Measurements from ENCODE around the gene MIA.

MIA gene

GRCh38 chr19:40797166-40797962 lies 22.0 kb downstream of the MIA start:
- H3K27ac ChIP-seq (ENCODE audit: low read length), result no peak overlapping the region; the same call in 1 of the 2 replicates
- no peak overlapping the region for H2AFZ ChIP-seq (ENCODE audit: low read length)
- no peaks in the 10 kb centered on the region for H4K20me1 ChIP-seq (ENCODE audit: insufficient read depth, low read length)
- peaks cover 26% of the 10 kb centered on the region for H3K79me2 ChIP-seq (ENCODE audit: low read length)
- no peaks in the 10 kb centered on the region for H3K36me3 ChIP-seq (replicated peaks; ENCODE audit: insufficient read depth, low read length)
- no peak for DNase-seq
- H3K4me3 ChIP-seq (ENCODE audit: low read length), result no peak overlapping the region
- H3K27me3 ChIP-seq (replicated peaks; ENCODE audit: insufficient read depth, low read length), result no peaks in the 10 kb centered on the region
- no peak for TF ChIP-seq EZH2 (optimal IDR thresholded peaks at IDR 0.05; ENCODE audit: low read depth, low read length)
- no peak for TF ChIP-seq EZH2phosphoT487 (IDR thresholded peaks at IDR 0.05; ENCODE audit: low read length)
- TF ChIP-seq CTCF (IDR thresholded peaks at IDR 0.05; ENCODE audit: low read length), result no peak
- H3K4me1 ChIP-seq (ENCODE audit: low read length), result peaks cover 11% of the 10 kb centered on the region
- no peaks in the 10 kb centered on the region for H3K9me3 ChIP-seq (replicated peaks; ENCODE audit: insufficient read depth, low read length)
- no peak overlapping the region for H3K9ac ChIP-seq (ENCODE audit: low read length)
- 0 out of 2 replicates have a peak, but pooled peaks cover 3% of the 10 kb centered on the region for H3F3A ChIP-seq (ENCODE audit: insufficient read depth, low read length)
- H3K4me2 ChIP-seq (ENCODE audit: low read depth, low read length), result peak overlapping the region; percentile 80; the same call in 1 of the 2 replicates
- H3K9me2 ChIP-seq (replicated peaks; ENCODE audit: insufficient read depth, low read length), result no peaks in the 10 kb centered on the region

GRCh38 chr19:40797963-40798682 lies 22.8 kb downstream of the MIA start:
- H3K4me3 ChIP-seq (ENCODE audit: low read length), result peak overlapping the region; percentile 68
- H2AFZ ChIP-seq (ENCODE audit: low read length), result peak overlapping the region; percentile 83
- no peaks in the 10 kb centered on the region for H4K20me1 ChIP-seq (ENCODE audit: insufficient read depth, low read length)
- H3K9me3 ChIP-seq (replicated peaks; ENCODE audit: insufficient read depth, low read length), result no peaks in the 10 kb centered on the region
- DNase-seq, result peak; percentile 50
- H3K36me3 ChIP-seq (replicated peaks; ENCODE audit: insufficient read depth, low read length), result no peaks in the 10 kb centered on the region
- H3F3A ChIP-seq (ENCODE audit: insufficient read depth, low read length), result 0 out of 2 replicates have a peak, but pooled peaks cover 3% of the 10 kb centered on the region
- peaks cover 18% of the 10 kb centered on the region for H3K4me1 ChIP-seq (ENCODE audit: low read length)
- H3K9ac ChIP-seq (ENCODE audit: low read length), result peak overlapping the region; percentile 60
- peaks cover 33% of the 10 kb centered on the region for H3K79me2 ChIP-seq (ENCODE audit: low read length)
- no peaks in the 10 kb centered on the region for H3K27me3 ChIP-seq (replicated peaks; ENCODE audit: insufficient read depth, low read length)
- H3K27ac ChIP-seq (ENCODE audit: low read length), result peak overlapping the region; percentile 58; the same call in 1 of the 2 replicates
- TF ChIP-seq CTCF (IDR thresholded peaks at IDR 0.05; ENCODE audit: low read length) (peak; percentile 35), EZH2 (optimal IDR thresholded peaks at IDR 0.05; ENCODE audit: low read depth, low read length) (no peak)
- H3K9me2 ChIP-seq (replicated peaks; ENCODE audit: insufficient read depth, low read length), result no peaks in the 10 kb centered on the region
- H3K4me2 ChIP-seq (ENCODE audit: low read depth, low read length), result peak overlapping the region; percentile 80

- peaks cover 38% of the 10 kb centered on the region for H3K79me2 ChIP-seq (ENCODE audit: low read length)
- H2AFZ ChIP-seq (ENCODE audit: low read length), result peak within 1 kb of the TSS; percentile 83
- 0 out of 2 replicates have a peak, but pooled peaks cover 3% of the 10 kb centered on the region for H3F3A ChIP-seq (ENCODE audit: insufficient read depth, low read length)
- no peak for TF ChIP-seq CTCF (IDR thresholded peaks at IDR 0.05; ENCODE audit: low read length)
- TF ChIP-seq EZH2 (optimal IDR thresholded peaks at IDR 0.05; ENCODE audit: low read depth, low read length), result no peak
- TF ChIP-seq EZH2phosphoT487 (IDR thresholded peaks at IDR 0.05; ENCODE audit: low read length), result no peak
- H3K4me2 ChIP-seq (ENCODE audit: low read depth, low read length), result peak within 1 kb of the TSS; percentile 80
- peak within 1 kb of the TSS; percentile 91 for H3K4me3 ChIP-seq (ENCODE audit: low read length)
- peaks cover 25% of the 10 kb centered on the region for H3K4me1 ChIP-seq (ENCODE audit: low read length)
- peak; percentile 99 for DNase-seq
- H3K9ac ChIP-seq (ENCODE audit: low read length), result peak within 1 kb of the TSS; percentile 77
- no peaks in the 10 kb centered on the region for H3K27me3 ChIP-seq (replicated peaks; ENCODE audit: insufficient read depth, low read length)
- peak within 1 kb of the TSS; percentile 58; the same call in 1 of the 2 replicates for H3K27ac ChIP-seq (ENCODE audit: low read length)
- H4K20me1 ChIP-seq (ENCODE audit: insufficient read depth, low read length), result no peaks in the 10 kb centered on the region
- no peaks in the 10 kb centered on the region for H3K9me2 ChIP-seq (replicated peaks; ENCODE audit: insufficient read depth, low read length)
- no peaks in the 10 kb centered on the region for H3K36me3 ChIP-seq (replicated peaks; ENCODE audit: insufficient read depth, low read length)
- H3K9me3 ChIP-seq (replicated peaks; ENCODE audit: insufficient read depth, low read length), result no peaks in the 10 kb centered on the region
Measured at GRCh38 chr19:40798683-40799557, 23.6 kb downstream of the MIA start, which contains the start of gene EGLN2. Gene EGLN2 (plus strand): TSS chr19:40799191. CDS start chr19:40800573, 1,382 bp downstream.

Measured in MM.1S (cell line).